K562 (cell line): ENCODE results near the gene B3GLCT. TPM values are rescaled to one million over a fixed set of nuclear protein-coding genes. Genes with fewer than 3 reads are reported as not detected.

ENCODE experiments used
- ATAC-seq: fragments of 200-7000 bp; cut with Tn5 transposase; 3 replicates; pipeline ENCODE4 v1.9.1; 2020; ENCODE audit warnings: moderate library complexity
- BruUV-seq: library from RNA; stranded (reverse); fragments of 400-500 nt; replicated peaks from 2 replicates; lab custom pipeline; 2021; lab: Mats Ljungman, UMichigan
- CTCF ChIA-PET: fragments of 300-600 bp; formaldehyde crosslinking; extraction: SDS; loops from one replicate; lab custom pipeline; 2021; ENCODE audit warnings: low intra/inter-chr PET ratio; lab: Yijun Ruan, JAX
- POLR2A ChIA-PET: fragments of 300-600, 350-650 bp; sonication (Branson Sonifier 250); formaldehyde crosslinking; extraction: SDS; loops from one replicate; lab custom pipeline; 2021; ENCODE audit warnings: antibody characterized with exemption, inconsistent platforms; lab: Yijun Ruan, JAX
- DNase-seq, 4 experiments: peaks; one replicate each; pipeline versions ENCODE4 v3.0.0 to v3.0.0-alpha.2; 2011 to 2018; ENCODE audit warnings: low spot score in 3 of 4, mixed read lengths in 3 of 4; ENCODE audit errors: extremely low read depth in 1 of 4
- FAIRE-seq: peaks from 2 replicates; lab custom pipeline; 2011; peaks lifted over from hg19 to GRCh38; lab: Jason Lieb, UNC
- H2AFZ ChIP-seq: 2 replicates; pipeline ENCODE4 v1.6.0; 2011; ENCODE audit warnings: low read depth, low read length, control low read depth, inconsistent platforms
- H3K27ac ChIP-seq: fragments of 200-600 bp; 3 replicates; pipeline ENCODE4 v1.8.0; 2011; ENCODE audit warnings: low read depth, mild to moderate bottlenecking, control low read depth, inconsistent platforms, low read length, moderate library complexity, mixed read lengths; ENCODE audit errors: extremely low read depth
- H3K27me3 ChIP-seq, 2 experiments: fragments of 300-600 bp in 1 of 2; 2 replicates in 1 of 2; 3 replicates in 1 of 2; pipeline versions ENCODE4 v1.6.0 to v1.8.0; 2011; ENCODE audit warnings: inconsistent platforms in 2 of 2, low read length in 2 of 2, mild to moderate bottlenecking in 1 of 2, mixed read lengths in 1 of 2, moderate library complexity in 1 of 2; ENCODE audit not compliant: control insufficient read depth in 2 of 2, insufficient read depth in 2 of 2
- H3K36me3 ChIP-seq: fragments of 300-600 bp; 3 replicates; pipeline ENCODE4 v1.8.0; 2011; ENCODE audit warnings: mild to moderate bottlenecking, low read length, inconsistent platforms; ENCODE audit not compliant: control insufficient read depth, insufficient read depth
- H3K4me1 ChIP-seq, 2 experiments: fragments of 200-600 bp in 1 of 2; replicated peaks in 1 of 2; 2 replicates in 1 of 2; 3 replicates in 1 of 2; pipeline versions ENCODE4 v1.5.1 to v1.8.0; 2011; ENCODE audit warnings: inconsistent platforms in 2 of 2, low read length in 2 of 2, mild to moderate bottlenecking in 1 of 2, mixed read lengths in 1 of 2, moderate library complexity in 1 of 2; ENCODE audit not compliant: control insufficient read depth in 2 of 2, insufficient read depth in 2 of 2
- H3K4me2 ChIP-seq: 2 replicates; pipeline ENCODE4 v1.6.1; 2011; ENCODE audit warnings: low read length, control low read depth, inconsistent platforms, mixed read lengths; ENCODE audit not compliant: insufficient read depth
- H3K4me3 ChIP-seq: fragments of 200-600 bp; sonication (generic), shearing (Covaris generic); 2 replicates; pipeline ENCODE4 v1.5.1; 2016; ENCODE audit warnings: control low read depth, inconsistent platforms
- H3K79me2 ChIP-seq: fragments of 200-600 bp; 3 replicates; pipeline ENCODE4 v1.8.0; 2011; ENCODE audit warnings: low read length, inconsistent platforms; ENCODE audit not compliant: control insufficient read depth, insufficient read depth
- H3K9ac ChIP-seq, 2 experiments: 2 replicates each; pipeline versions ENCODE4 v1.6.0 to v1.6.1; 2011; ENCODE audit warnings: low read depth in 2 of 2, low read length in 2 of 2, control low read depth in 1 of 2, inconsistent platforms in 1 of 2, mild to moderate bottlenecking in 1 of 2, mixed read lengths in 1 of 2; ENCODE audit not compliant: insufficient read depth in 1 of 2
- H3K9me1 ChIP-seq: one replicate; pipeline ENCODE4 v1.6.0; 2011; ENCODE audit warnings: inconsistent platforms, mild to moderate bottlenecking, low read length, moderate library complexity; ENCODE audit not compliant: control insufficient read depth, insufficient read depth
- H3K9me3 ChIP-seq: replicated peaks from 2 replicates; pipeline ENCODE4 v1.5.1; 2011; ENCODE audit warnings: low read depth, low read length, inconsistent platforms; ENCODE audit not compliant: control insufficient read depth, insufficient read depth
- H4K20me1 ChIP-seq: replicated peaks from 2 replicates; pipeline ENCODE4 v1.6.1; 2011; ENCODE audit warnings: low read length, inconsistent platforms, mixed read lengths; ENCODE audit not compliant: control insufficient read depth, insufficient read depth
- BCOR ChIP-seq: fragments of 450-650 bp; IDR thresholded peaks from 2 replicates; pipeline ENCODE4 v1.6.1; 2016
- HNRNPH1 ChIP-seq: fragments of 200-400 bp; formaldehyde crosslinking; optimal IDR thresholded peaks from 2 replicates; pipeline ENCODE3; 2017; ENCODE audit warnings: low read depth, mild to moderate bottlenecking, low read length, moderate library complexity
- KAT8 ChIP-seq: fragments of 450-650 bp; IDR thresholded peaks from 2 replicates; pipeline ENCODE4 v1.6.1; 2016; ENCODE audit warnings: low read depth, mild to moderate bottlenecking
- MYC ChIP-seq, 2 experiments: fragments of 250-450 bp in 1 of 2; sonication (Bioruptor Pico) in 1 of 2; IDR thresholded peaks; 2 replicates each; pipeline versions ENCODE4 v1.5.1 to v1.6.1; 2012 to 2021; ENCODE audit warnings: low read depth in 2 of 2, borderline replicate concordance in 1 of 2, improper control_type of control experiment in 1 of 2, low read length in 1 of 2, mild to moderate bottlenecking in 1 of 2, moderate library complexity in 1 of 2
- NONO ChIP-seq, 2 experiments: fragments of 200-400 bp in 1 of 2; fragments of 450-650 bp in 1 of 2; formaldehyde crosslinking in 1 of 2; IDR thresholded peaks; 2 replicates each; pipeline ENCODE4 v1.6.1; 2017; ENCODE audit warnings: low read depth in 2 of 2, mild to moderate bottlenecking in 2 of 2, moderate library complexity in 2 of 2, low read length in 1 of 2
- RBM34 ChIP-seq: fragments of 200-400 bp; formaldehyde crosslinking; IDR thresholded peaks from 2 replicates; pipeline ENCODE4 v1.6.1; 2018; ENCODE audit warnings: low read length, borderline replicate concordance; ENCODE audit not compliant: insufficient read depth
- SIN3B ChIP-seq: fragments of 450-650 bp; IDR thresholded peaks from 2 replicates; pipeline ENCODE4 v1.6.1; 2017; ENCODE audit warnings: low read depth, mild to moderate bottlenecking, moderate library complexity
- TCF7L2 ChIP-seq: fragments of 150-350 bp; IDR thresholded peaks from 2 replicates; pipeline ENCODE4 v1.6.1; 2016; ENCODE audit warnings: low read depth, mild to moderate bottlenecking, low read length, moderate library complexity
- TRIM24 ChIP-seq, 2 experiments: fragments of 450-650 bp; IDR thresholded peaks; 2 replicates each; pipeline ENCODE4 v1.6.1; 2016
- U2AF2 ChIP-seq: fragments of 200-400 bp; formaldehyde crosslinking; optimal IDR thresholded peaks from 2 replicates; pipeline ENCODE3; 2017; ENCODE audit warnings: low read depth, mild to moderate bottlenecking, low read length
- ZNF224 ChIP-seq: sonication (generic); formaldehyde crosslinking; IDR thresholded peaks from 2 replicates; pipeline ENCODE4 v1.8.0; 2022; ENCODE audit warnings: mild to moderate bottlenecking, missing genetic modification reagents
- ZNF586 ChIP-seq: fragments of 450-650 bp; formaldehyde crosslinking; conservative IDR thresholded peaks from 2 replicates; pipeline ENCODE4 v1.4.0; 2020; ENCODE audit warnings: mild to moderate bottlenecking, moderate library complexity
- WGBS: fragments of 100-300 bp; shearing (Covaris generic); methylation state at CpG from one replicate; pipeline ENCODE4 v1.1.6; 2016; ENCODE audit warnings: low coverage, mixed read lengths; ENCODE audit not compliant: insufficient coverage; ENCODE audit errors: missing lambda C conversion rate; 5-methylcytosine and 5-hydroxymethylcytosine counted together
- in situ Hi-C: fragments of 300-500 bp; cut with MboI; formaldehyde crosslinking; loops from 4 replicates; pipeline ENCODE4 v1.15.0; 2018; ENCODE audit warnings: inconsistent platforms, mixed read lengths
- intact Hi-C: fragments of 100-400 bp; cut with micrococcal nuclease; formaldehyde crosslinking; loops from 2 replicates; pipeline ENCODE4 v1.14.2; 2022
- polyA plus RNA-seq, 8 experiments: library from polyadenylated mRNA; depleted of rRNA in 4 of 8; stranded (reverse) in 5 of 8; unstranded in 3 of 8; fragments of >200 nt; fragmentation: Nextera tagmentation in 2 of 8; fragmentation: Illumina TruSeq in 1 of 8; extraction: Ambion mirVana in 2 of 8; extraction: Trizol in 1 of 8; gene quantifications; 2 replicates each; pipeline versions ENCODE4 v1.2.1 to v1.2.3, GENCODE V29; 2011 to 2014; ENCODE audit warnings: inconsistent platforms in 1 of 8, missing spikeins in 1 of 8
- total RNA-seq, 7 experiments: library from RNA; depleted of rRNA in 6 of 7; stranded (reverse); fragments of >200 nt in 6 of 7; fragmentation: Illumina TruSeq in 2 of 7; extraction: Trizol in 2 of 7; gene quantifications; 2 replicates each; pipeline versions ENCODE4 v1.2.1 to v1.2.3, GENCODE V29; 2011 to 2021; ENCODE audit warnings: low replicate concordance in 1 of 7
- TF ChIP-seq, protein P1 (sequence below): sonication (generic); formaldehyde crosslinking; IDR thresholded peaks from 2 replicates; pipeline ENCODE4 v1.8.1; 2023; ENCODE audit warnings: missing genetic modification reagents, mild to moderate bottlenecking, borderline replicate concordance
- TF ChIP-seq, protein P2 (sequence below): fragments of 450-650 bp; IDR thresholded peaks from 2 replicates; pipeline ENCODE4 v1.6.1; 2016; ENCODE audit warnings: borderline replicate concordance

Gene B3GLCT
- total and polyA plus RNA-seq, 9 of the 15 experiments (the other 6 are each of a cell fraction or from before 2014, with no cell fraction given), result 1.1 to 5.1 (median 2.9) TPM

DNA sequence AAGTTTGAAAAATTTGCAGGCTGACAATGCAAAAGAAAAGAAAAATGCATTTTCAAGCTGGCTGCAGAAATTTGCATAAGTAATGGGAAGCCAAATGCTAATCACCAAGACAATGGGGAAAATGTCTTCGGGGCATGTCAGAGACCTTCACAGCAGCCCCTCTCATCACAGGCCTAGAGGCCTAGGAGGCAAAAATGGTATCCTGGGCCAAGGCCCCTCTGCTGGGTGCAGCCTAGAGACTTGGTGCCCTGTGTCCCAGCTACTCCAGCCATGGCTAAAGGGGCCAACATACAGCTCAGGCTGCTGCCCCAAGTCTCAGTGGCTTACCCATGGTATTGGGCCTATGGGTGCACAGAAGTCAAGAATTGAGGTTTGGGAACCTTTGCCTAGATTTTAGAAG lies 155.2 kb downstream of the B3GLCT start:
- Histone ChIP-seq H3K27me3 (peaks cover 0 to 10% of the 10 kb centered on the region in 2 experiments; a peak in 2 of 5 replicates), H3K79me2 (no peaks in the 10 kb centered on the region), H3K9ac (no peak overlapping the region), H3K9me3 (no peaks in the 10 kb centered on the region), H3K36me3 (no peaks in the 10 kb centered on the region), H3K27ac (no peak overlapping the region), H3K9me1 (no peaks in the 10 kb centered on the region), H3K4me1 (no peaks in the 10 kb centered on the region), H2AFZ (no peak overlapping the region), H3K4me3 (no peak overlapping the region), H3K4me2 (no peak overlapping the region), H4K20me1 (no peaks in the 10 kb centered on the region)
- BruUV-seq, result no TSS peak
- ChIA-PET POLR2A (no interaction called here), CTCF (no interaction called here)
- 0% methylated on average over 1 of the region's 1 CpG for WGBS
- FAIRE-seq (no peak), DNase-seq (no peak), ATAC-seq (no peak)
- in situ Hi-C loops (no loop called here), intact Hi-C loops (no loop called here)
- TF ChIP-seq TCF7L2 (no peak), SIN3B (no peak), MYC (IDR thresholded peaks at IDR 0.05; ENCODE audit: low read depth, low read length) (no peak), MYC (CRISPR knock-in tag; IDR thresholded peaks at IDR 0.05; ENCODE audit: borderline replicate concordance, low read depth) (no peak), BCOR (no peak), RBM34 (no peak), KAT8 (no peak), U2AF2 (no peak), HNRNPH1 (no peak), ZNF586 (CRISPR knock-in tag) (no peak), NONO (IDR thresholded peaks at IDR 0.05; ENCODE audit: low read depth in 2 of 2, low read length in 1 of 2) (no peak), TRIM24 (IDR thresholded peaks at IDR 0.05) (no peak), ZNF224 (CRISPR knock-in tag) (no peak)
- TF ChIP-seq, protein P1, sequence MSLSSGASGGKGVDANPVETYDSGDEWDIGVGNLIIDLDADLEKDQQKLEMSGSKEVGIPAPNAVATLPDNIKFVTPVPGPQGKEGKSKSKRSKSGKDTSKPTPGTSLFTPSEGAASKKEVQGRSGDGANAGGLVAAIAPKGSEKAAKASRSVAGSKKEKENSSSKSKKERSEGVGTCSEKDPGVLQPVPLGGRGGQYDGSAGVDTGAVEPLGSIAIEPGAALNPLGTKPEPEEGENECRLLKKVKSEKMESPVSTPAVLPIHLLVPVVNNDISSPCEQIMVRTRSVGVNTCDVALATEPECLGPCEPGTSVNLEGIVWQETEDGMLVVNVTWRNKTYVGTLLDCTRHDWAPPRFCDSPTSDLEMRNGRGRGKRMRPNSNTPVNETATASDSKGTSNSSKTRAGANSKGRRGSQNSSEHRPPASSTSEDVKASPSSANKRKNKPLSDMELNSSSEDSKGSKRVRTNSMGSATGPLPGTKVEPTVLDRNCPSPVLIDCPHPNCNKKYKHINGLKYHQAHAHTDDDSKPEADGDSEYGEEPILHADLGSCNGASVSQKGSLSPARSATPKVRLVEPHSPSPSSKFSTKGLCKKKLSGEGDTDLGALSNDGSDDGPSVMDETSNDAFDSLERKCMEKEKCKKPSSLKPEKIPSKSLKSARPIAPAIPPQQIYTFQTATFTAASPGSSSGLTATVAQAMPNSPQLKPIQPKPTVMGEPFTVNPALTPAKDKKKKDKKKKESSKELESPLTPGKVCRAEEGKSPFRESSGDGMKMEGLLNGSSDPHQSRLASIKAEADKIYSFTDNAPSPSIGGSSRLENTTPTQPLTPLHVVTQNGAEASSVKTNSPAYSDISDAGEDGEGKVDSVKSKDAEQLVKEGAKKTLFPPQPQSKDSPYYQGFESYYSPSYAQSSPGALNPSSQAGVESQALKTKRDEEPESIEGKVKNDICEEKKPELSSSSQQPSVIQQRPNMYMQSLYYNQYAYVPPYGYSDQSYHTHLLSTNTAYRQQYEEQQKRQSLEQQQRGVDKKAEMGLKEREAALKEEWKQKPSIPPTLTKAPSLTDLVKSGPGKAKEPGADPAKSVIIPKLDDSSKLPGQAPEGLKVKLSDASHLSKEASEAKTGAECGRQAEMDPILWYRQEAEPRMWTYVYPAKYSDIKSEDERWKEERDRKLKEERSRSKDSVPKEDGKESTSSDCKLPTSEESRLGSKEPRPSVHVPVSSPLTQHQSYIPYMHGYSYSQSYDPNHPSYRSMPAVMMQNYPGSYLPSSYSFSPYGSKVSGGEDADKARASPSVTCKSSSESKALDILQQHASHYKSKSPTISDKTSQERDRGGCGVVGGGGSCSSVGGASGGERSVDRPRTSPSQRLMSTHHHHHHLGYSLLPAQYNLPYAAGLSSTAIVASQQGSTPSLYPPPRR (CRISPR knock-in tag), result no peak
- TF ChIP-seq, protein P2, sequence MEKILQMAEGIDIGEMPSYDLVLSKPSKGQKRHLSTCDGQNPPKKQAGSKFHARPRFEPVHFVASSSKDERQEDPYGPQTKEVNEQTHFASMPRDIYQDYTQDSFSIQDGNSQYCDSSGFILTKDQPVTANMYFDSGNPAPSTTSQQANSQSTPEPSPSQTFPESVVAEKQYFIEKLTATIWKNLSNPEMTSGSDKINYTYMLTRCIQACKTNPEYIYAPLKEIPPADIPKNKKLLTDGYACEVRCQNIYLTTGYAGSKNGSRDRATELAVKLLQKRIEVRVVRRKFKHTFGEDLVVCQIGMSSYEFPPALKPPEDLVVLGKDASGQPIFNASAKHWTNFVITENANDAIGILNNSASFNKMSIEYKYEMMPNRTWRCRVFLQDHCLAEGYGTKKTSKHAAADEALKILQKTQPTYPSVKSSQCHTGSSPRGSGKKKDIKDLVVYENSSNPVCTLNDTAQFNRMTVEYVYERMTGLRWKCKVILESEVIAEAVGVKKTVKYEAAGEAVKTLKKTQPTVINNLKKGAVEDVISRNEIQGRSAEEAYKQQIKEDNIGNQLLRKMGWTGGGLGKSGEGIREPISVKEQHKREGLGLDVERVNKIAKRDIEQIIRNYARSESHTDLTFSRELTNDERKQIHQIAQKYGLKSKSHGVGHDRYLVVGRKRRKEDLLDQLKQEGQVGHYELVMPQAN, result no peak
